H1 (cell line): Measurements from ENCODE around the gene WDR45B. TPM values are rescaled to one million over a fixed set of nuclear protein-coding genes. Genes with fewer than 3 reads are reported as not detected.

Source experiments
- CTCF ChIA-PET: fragments of 300-600 bp; sonication (Branson Sonifier 250); formaldehyde crosslinking; loops from one replicate; lab custom pipeline; 2021; ENCODE audit not compliant: partially characterized antibody; lab: Charles Lee
- POLR2A ChIA-PET: fragments of 300-600 bp; sonication (Branson Sonifier 250); formaldehyde crosslinking; loops from one replicate; lab custom pipeline; 2021; ENCODE audit warnings: inconsistent platforms; ENCODE audit not compliant: partially characterized antibody; lab: Charles Lee
- DNase-seq, 2 experiments: peaks; one replicate each; pipeline versions ENCODE4 v3.0.0 to v3.0.0-alpha.2; 2010 to 2022; ENCODE audit warnings: low spot score in 2 of 2, low read depth in 1 of 2, mixed read lengths in 1 of 2
- FAIRE-seq: peaks from 2 replicates; lab custom pipeline; 2011; peaks lifted over from hg19 to GRCh38; lab: Jason Lieb, UNC
- H2AFZ ChIP-seq: 2 replicates; pipeline ENCODE4 v1.8.1; 2012; ENCODE audit warnings: low read length, inconsistent platforms
- H2AK5ac ChIP-seq: 2 replicates; pipeline ENCODE4 v1.6.1; 2013; ENCODE audit warnings: low read depth, low read length
- H2BK120ac ChIP-seq: replicated peaks from 2 replicates; pipeline ENCODE3; 2013; ENCODE audit warnings: low read depth, low read length, inconsistent platforms
- H2BK12ac ChIP-seq: 2 replicates; pipeline ENCODE4 v1.6.1; 2013; ENCODE audit warnings: low read depth, low read length
- H2BK15ac ChIP-seq: 2 replicates; pipeline ENCODE4 v1.6.1; 2013; ENCODE audit warnings: low read length
- H2BK20ac ChIP-seq: 2 replicates; pipeline ENCODE4 v1.6.1; 2013; ENCODE audit warnings: low read length
- H2BK5ac ChIP-seq: 2 replicates; pipeline ENCODE4 v1.6.1; 2013; ENCODE audit warnings: low read depth, low read length
- H3K14ac ChIP-seq: 2 replicates; pipeline ENCODE4 v1.6.1; 2013; ENCODE audit warnings: inconsistent platforms; ENCODE audit not compliant: insufficient read length
- H3K18ac ChIP-seq: 2 replicates; pipeline ENCODE4 v1.6.1; 2013; ENCODE audit warnings: low read length; ENCODE audit errors: extremely low read depth
- H3K23ac ChIP-seq: 2 replicates; pipeline ENCODE4 v1.6.1; 2013; ENCODE audit warnings: inconsistent platforms; ENCODE audit not compliant: insufficient read length
- H3K23me2 ChIP-seq: 2 replicates; pipeline ENCODE4 v1.6.1; 2013; ENCODE audit warnings: low read depth, low read length
- H3K27ac ChIP-seq: 2 replicates; pipeline ENCODE4 v1.6.1; 2011; ENCODE audit warnings: low read depth, low read length, inconsistent platforms
- H3K27me3 ChIP-seq, 4 experiments: replicated peaks in 1 of 4; 1 replicate in 1 of 4; 2 replicates in 3 of 4; pipeline versions ENCODE4 v1.6.1 to v1.8.1; 2011 to 2013; ENCODE audit warnings: low read length in 3 of 4, mild to moderate bottlenecking in 3 of 4, inconsistent platforms in 2 of 4, mixed read lengths in 2 of 4, moderate library complexity in 1 of 4; ENCODE audit not compliant: control insufficient read depth in 3 of 4, insufficient read depth in 3 of 4; ENCODE audit errors: extremely low read depth in 1 of 4
- H3K36me3 ChIP-seq, 4 experiments: 2 replicates each; pipeline versions ENCODE4 v1.6.1 to v1.8.1; 2011 to 2013; ENCODE audit warnings: mild to moderate bottlenecking in 4 of 4, low read length in 3 of 4, moderate library complexity in 2 of 4, control low read depth in 1 of 4, inconsistent platforms in 1 of 4; ENCODE audit not compliant: insufficient read depth in 4 of 4, control insufficient read depth in 2 of 4
- H3K4ac ChIP-seq: replicated peaks from 2 replicates; pipeline ENCODE3; 2013; ENCODE audit warnings: low read length, low read depth, mixed read lengths, inconsistent platforms; ENCODE audit not compliant: insufficient read length
- H3K4me1 ChIP-seq, 4 experiments: replicated peaks in 1 of 4; 1 replicate in 1 of 4; 2 replicates in 3 of 4; pipeline versions ENCODE4 v1.6.1 to v1.8.1; 2011 to 2013; ENCODE audit warnings: low read length in 3 of 4, inconsistent platforms in 2 of 4, mixed read lengths in 1 of 4; ENCODE audit not compliant: insufficient read depth in 4 of 4, control insufficient read depth in 3 of 4
- H3K4me2 ChIP-seq, 2 experiments: 2 replicates each; pipeline versions ENCODE4 v1.6.1 to v1.8.1; 2011 to 2013; ENCODE audit warnings: low read depth in 2 of 2, low read length in 2 of 2, control low read depth in 1 of 2, inconsistent platforms in 1 of 2, mild to moderate bottlenecking in 1 of 2; ENCODE audit not compliant: insufficient read depth in 1 of 2
- H3K4me3 ChIP-seq, 4 experiments: fragments of 200-600, 300-600 bp in 1 of 4; sonication (generic), shearing (Covaris generic), sonication (Bioruptor Twin) in 1 of 4; 2 replicates each; pipeline versions ENCODE4 v1.5.1 to v1.8.1; 2011 to 2016; ENCODE audit warnings: low read length in 4 of 4, low read depth in 3 of 4, control low read depth in 2 of 4, inconsistent platforms in 2 of 4, mild to moderate bottlenecking in 2 of 4, mixed read lengths in 1 of 4, moderate library complexity in 1 of 4; ENCODE audit not compliant: insufficient read depth in 2 of 4; ENCODE audit errors: extremely low read depth in 1 of 4
- H3K56ac ChIP-seq: replicated peaks from 2 replicates; pipeline ENCODE3; 2013; ENCODE audit warnings: low read depth, mild to moderate bottlenecking, mixed read lengths, low read length, inconsistent platforms; ENCODE audit not compliant: insufficient read length
- H3K79me1 ChIP-seq: 2 replicates; pipeline ENCODE4 v1.6.1; 2013; ENCODE audit warnings: low read depth, low read length, control low read depth
- H3K79me2 ChIP-seq, 2 experiments: 2 replicates each; pipeline versions ENCODE4 v1.6.1 to v1.8.1; 2012 to 2013; ENCODE audit warnings: low read length in 2 of 2, mild to moderate bottlenecking in 2 of 2, inconsistent platforms in 1 of 2; ENCODE audit not compliant: insufficient read depth in 2 of 2, control insufficient read depth in 1 of 2
- H3K9ac ChIP-seq, 4 experiments: replicated peaks in 1 of 4; 1 replicate in 1 of 4; 2 replicates in 3 of 4; pipeline versions ENCODE4 v1.6.1 to v1.8.1; 2011 to 2013; ENCODE audit warnings: low read depth in 3 of 4, low read length in 3 of 4, control low read depth in 2 of 4, mild to moderate bottlenecking in 2 of 4, moderate library complexity in 2 of 4, inconsistent platforms in 1 of 4; ENCODE audit errors: extremely low read depth in 1 of 4
- H3K9me3 ChIP-seq, 2 experiments: 2 replicates each; pipeline versions ENCODE4 v1.6.1 to v1.8.1; 2012 to 2013; ENCODE audit warnings: mild to moderate bottlenecking in 2 of 2, moderate library complexity in 2 of 2, control low read depth in 1 of 2, inconsistent platforms in 1 of 2, low read depth in 1 of 2, low read length in 1 of 2, mixed read lengths in 1 of 2; ENCODE audit not compliant: insufficient read depth in 2 of 2
- H4K20me1 ChIP-seq, 2 experiments: replicated peaks in 1 of 2; 2 replicates each; pipeline versions ENCODE3 to v1.8.1; 2011 to 2013; ENCODE audit warnings: inconsistent platforms in 2 of 2, low read length in 2 of 2, mild to moderate bottlenecking in 1 of 2; ENCODE audit not compliant: insufficient read depth in 2 of 2, control insufficient read depth in 1 of 2
- H4K5ac ChIP-seq: 2 replicates; pipeline ENCODE4 v1.6.1; 2013; ENCODE audit warnings: low read length, low read depth, mixed read lengths, inconsistent platforms; ENCODE audit not compliant: insufficient read length
- H4K8ac ChIP-seq: 2 replicates; pipeline ENCODE4 v1.8.0; 2013; ENCODE audit warnings: mild to moderate bottlenecking, moderate library complexity, low read length, inconsistent platforms; ENCODE audit not compliant: insufficient read depth; ENCODE audit errors: extremely low read depth
- H4K91ac ChIP-seq: replicated peaks from 2 replicates; pipeline ENCODE3; 2013; ENCODE audit warnings: low read length, mixed read lengths, inconsistent platforms; ENCODE audit not compliant: insufficient read length
- ASH2L ChIP-seq: fragments of 200-600, 300-600 bp; sonication (generic); IDR thresholded peaks from one replicate; pipeline ENCODE4 v1.7.1; 2017; ENCODE audit warnings: low read length
- BCL11A ChIP-seq, 2 experiments: IDR thresholded peaks; one replicate each; pipeline ENCODE4 v1.6.1; 2011; ENCODE audit warnings: low read depth in 2 of 2, low read length in 2 of 2, mild to moderate bottlenecking in 2 of 2
- CBX8 ChIP-seq: fragments of 300-800, 300-1000 bp; sonication (generic); IDR thresholded peaks from 2 replicates; pipeline ENCODE4 v1.7.1; 2016; ENCODE audit warnings: low read depth, low read length, borderline replicate concordance
- CHD1 ChIP-seq: IDR thresholded peaks from 2 replicates; pipeline ENCODE4 v1.6.1; 2012; ENCODE audit warnings: low read depth, low read length, improper control_type of control experiment
- CHD2 ChIP-seq: IDR thresholded peaks from 2 replicates; pipeline ENCODE4 v1.6.1; 2012; ENCODE audit warnings: low read length, improper control_type of control experiment
- HDAC6 ChIP-seq: IDR thresholded peaks from one replicate; pipeline ENCODE4 v1.7.1; 2012; ENCODE audit warnings: low read depth, mild to moderate bottlenecking, inconsistent platforms, low read length, moderate library complexity
- KDM1A ChIP-seq: fragments of 200-600, 300-600 bp; sonication (generic); IDR thresholded peaks from 2 replicates; pipeline ENCODE4 v1.7.1; 2016; ENCODE audit warnings: mild to moderate bottlenecking, low read length, borderline replicate concordance
- MAFK ChIP-seq: IDR thresholded peaks from 2 replicates; pipeline ENCODE4 v1.6.1; 2012; ENCODE audit warnings: low read depth, mild to moderate bottlenecking, improper control_type of control experiment, low read length
- MAX ChIP-seq: IDR thresholded peaks from 2 replicates; pipeline ENCODE4 v1.6.1; 2012; ENCODE audit warnings: inconsistent platforms
- RNF2 ChIP-seq: fragments of 200-900, 300-1000 bp; sonication (generic); IDR thresholded peaks from 2 replicates; pipeline ENCODE4 v1.7.1; 2016; ENCODE audit warnings: borderline replicate concordance, low read depth, mild to moderate bottlenecking, antibody characterized with exemption, low read length; ENCODE audit not compliant: poor library complexity, severe bottlenecking; ENCODE audit errors: missing control alignments
- SIX5 ChIP-seq: IDR thresholded peaks from 2 replicates; pipeline ENCODE4 v1.6.1; 2011; ENCODE audit warnings: mild to moderate bottlenecking, low read depth, low read length
- TEAD4 ChIP-seq: IDR thresholded peaks from 2 replicates; pipeline ENCODE4 v1.6.1; 2012; ENCODE audit warnings: low read depth, low read length, inconsistent platforms, mixed read lengths
- YY1 ChIP-seq: IDR thresholded peaks from 2 replicates; pipeline ENCODE4 v1.6.1; 2011; ENCODE audit warnings: low read depth, mild to moderate bottlenecking, low read length
- WGBS, 2 experiments: shearing (Covaris generic) in 1 of 2; methylation state at CpG; one replicate each; pipeline versions ENCODE4 v1.1.6 to v1.1.7; 2013 to 2015; ENCODE audit warnings: low lambda C conversion rate in 2 of 2, mixed read lengths in 2 of 2, inconsistent platforms in 1 of 2, low coverage in 1 of 2, missing lambda C conversion rate in 1 of 2; ENCODE audit not compliant: insufficient replicate concordance in 2 of 2, insufficient coverage in 1 of 2, insufficient read length in 1 of 2; ENCODE audit errors: extremely low coverage in 1 of 2, missing lambda C conversion rate in 1 of 2; 5-methylcytosine and 5-hydroxymethylcytosine counted together
- polyA plus RNA-seq, 7 experiments: library from polyadenylated mRNA; depleted of rRNA in 3 of 7; stranded (reverse) in 5 of 7; unstranded in 2 of 7; fragments of >200 nt in 5 of 7; fragments of 200-250 nt in 2 of 7; gene quantifications; 1 replicate in 5 of 7; 2 replicates in 1 of 7; 4 replicates in 1 of 7; pipeline versions ENCODE4 v1.2.1 to v1.2.3, GENCODE V29; 2011 to 2013; ENCODE audit warnings: missing spikeins in 2 of 7, mixed read lengths in 2 of 7
- total RNA-seq: library from RNA; stranded (reverse); fragmentation: NEBNext Ultra II Directional; extraction: Animal tissue kit (Norgen Biotek cat#: 25700); gene quantifications from 2 replicates; pipeline ENCODE4 v1.2.1, GENCODE V29; 2021
- TF ChIP-seq, protein P1 (sequence below): IDR thresholded peaks from 2 replicates; pipeline ENCODE4 v1.6.1; 2011; ENCODE audit warnings: low read depth, mild to moderate bottlenecking, low read length; ENCODE audit not compliant: insufficient read depth

The WDR45B gene
- total and polyA plus RNA-seq, 2 of the 8 experiments (the other 6 are each of a cell fraction or from before 2014, with no cell fraction given): 82.0 to 100 TPM

DNA sequence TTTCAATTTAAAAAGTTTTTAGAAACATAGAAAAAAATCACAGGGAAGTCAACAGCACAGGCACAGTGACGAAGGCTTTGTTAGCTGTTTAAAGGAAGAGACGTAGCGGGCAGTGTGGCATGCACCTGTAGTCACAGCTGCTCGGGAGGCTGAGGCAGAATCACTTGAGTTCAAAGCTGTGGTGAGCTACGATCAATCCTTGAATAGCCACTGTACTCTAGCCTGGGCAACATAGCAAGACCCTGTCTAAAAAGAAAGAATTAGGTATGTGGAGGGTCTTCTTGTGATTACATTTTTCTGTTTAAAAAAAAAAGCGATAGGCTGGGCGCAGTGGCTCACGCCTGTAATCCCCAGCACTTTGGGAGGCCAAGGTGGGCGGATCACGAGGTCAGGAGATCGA is 78.6 kb downstream of the WDR45B start:
- peaks cover 0 to 37% of the 10 kb centered on the region in 2 experiments; a peak in 2 of 4 replicates for H3K79me2 ChIP-seq
- no peak for FAIRE-seq
- H4K20me1 ChIP-seq: peaks cover 9 to 31% of the 10 kb centered on the region in 2 experiments
- TF ChIP-seq TEAD4 (no peak), ASH2L (no peak), CBX8 (no peak), HDAC6 (no peak), MAFK (no peak), KDM1A (no peak), CHD1 (no peak), RNF2 (no peak), SIX5 (no peak), CHD2 (no peak), MAX (no peak), YY1 (no peak), BCL11A (IDR thresholded peaks at IDR 0.05; ENCODE audit: low read depth in 2 of 2, low read length in 2 of 2) (no peak)
- TF ChIP-seq, protein P1, sequence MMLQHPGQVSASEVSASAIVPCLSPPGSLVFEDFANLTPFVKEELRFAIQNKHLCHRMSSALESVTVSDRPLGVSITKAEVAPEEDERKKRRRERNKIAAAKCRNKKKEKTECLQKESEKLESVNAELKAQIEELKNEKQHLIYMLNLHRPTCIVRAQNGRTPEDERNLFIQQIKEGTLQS: no peak

More for the DNA sequence above, 78.6 kb downstream of the WDR45B start:
- H3K23ac ChIP-seq: no peak overlapping the region
- peaks cover 19% of the 10 kb centered on the region for H3K79me1 ChIP-seq
- no peak overlapping the region for H2BK5ac ChIP-seq
- no peak overlapping the region for H2BK12ac ChIP-seq
- H3K56ac ChIP-seq: no peak overlapping the region
- no peaks in the 10 kb centered on the region; the same call in 1 of the 2 replicates for H3K23me2 ChIP-seq
- peaks cover 7 to 66% (median 30%) of the 10 kb centered on the region in 4 experiments; a peak in 6 of 8 replicates for H3K36me3 ChIP-seq
- H3K18ac ChIP-seq: no peak overlapping the region
- CTCF ChIA-PET: interaction anchor here (1.0 to 5.2 kb wide), 3 partner anchors 15 to 30 kb away, joined by 4 to 26 read pairs (median 4); no protein-coding TSS in a partner anchor
- H2BK120ac ChIP-seq: no peak overlapping the region
- DNase-seq: no peak
- H2BK20ac ChIP-seq: no peak overlapping the region
- no peak overlapping the region for H3K4ac ChIP-seq
- H3K4me3 ChIP-seq: no peak overlapping the region
- no peak overlapping the region for H4K91ac ChIP-seq
- no peak overlapping the region for H4K5ac ChIP-seq
- no peaks in the 10 kb centered on the region for H3K27me3 ChIP-seq
- no peak overlapping the region for H4K8ac ChIP-seq
- POLR2A ChIA-PET: no interaction called here
- H3K27ac ChIP-seq: no peak overlapping the region
- no peak overlapping the region for H2BK15ac ChIP-seq
- WGBS, 2 experiments: 84% methylated on average over 11 of the region's 11 CpGs; no CpG with 5 or more reads in 1 of the 2 experiments
- H3K9ac ChIP-seq: no peak overlapping the region
- H3K4me2 ChIP-seq: no peak overlapping the region
- no peak overlapping the region for H2AK5ac ChIP-seq
- H2AFZ ChIP-seq: no peak overlapping the region
- H3K4me1 ChIP-seq: peaks cover 0 to 7% (median 3%) of the 10 kb centered on the region in 4 experiments; a peak in 6 of 7 replicates
- H3K9me3 ChIP-seq: no peaks in the 10 kb centered on the region
- no peak overlapping the region for H3K14ac ChIP-seq
